ENCODE results near the gene ZNF222.

Gene ZNF222

GRCh38 chr19:44051650-44052402 is 26.6 kb downstream of the ZNF222 start, which contains the start of gene ZNF223:
TSS of gene ZNF223 (plus strand) at chr19:44052036. CDS start at chr19:44055177, 3,141 bp downstream.
- DNase-seq (ENCODE audit: low read depth in 3 of 3): peak; percentile 16 to 45 (median 32)

- DNase-seq (ENCODE audit: low read depth in 3 of 3): no peak
These were observed 30.7 kb downstream of the ZNF222 start for GRCh38 chr19:44055870-44056269.

GRCh38 chr19:44059229-44059628 is 34.0 kb downstream of the ZNF222 start:
- DNase-seq (ENCODE audit: low read depth in 3 of 3): no peak

- no peak for DNase-seq (ENCODE audit: low read depth in 3 of 3)
These were observed 35.9 kb downstream of the ZNF222 start for GRCh38 chr19:44061038-44061437.

- no peak for DNase-seq (ENCODE audit: low read depth in 3 of 3)
These were observed 41.1 kb downstream of the ZNF222 start for GRCh38 chr19:44066305-44066704.

- DNase-seq (ENCODE audit: low read depth in 3 of 3): no peak
These were observed 44.2 kb downstream of the ZNF222 start for GRCh38 chr19:44069415-44069814.

GRCh38 chr19:44071824-44072542 is 46.8 kb downstream of the ZNF222 start, which contains the start of gene ZNF284:
TSS of gene ZNF284 (plus strand) at chr19:44072159. CDS start at chr19:44076390, 4,231 bp downstream.
- DNase-seq (ENCODE audit: low read depth in 3 of 3): peak; percentile 63 to 70 (median 67)

- no peak for DNase-seq (ENCODE audit: low read depth in 3 of 3)
These were observed 47.6 kb downstream of the ZNF222 start for GRCh38 chr19:44072543-44073401.

GRCh38 chr19:44076325-44076724 is 51.1 kb downstream of the ZNF222 start:
- no peak for DNase-seq (ENCODE audit: low read depth in 3 of 3)

Data from stimulated activated CD4-positive, alpha-beta T cell treated with anti-CD3 and anti-CD28 coated beads, TNF-alpha, amount 100 ng/mL, for 48 hours (primary cell).